K562 (cell line): ENCODE results near the gene EFCAB9.

Experiments
- CEBPB ChIP-seq: fragments of 450-650 bp; IDR thresholded peaks from 2 replicates; pipeline ENCODE4 v1.6.1; 2016; ENCODE audit warnings: missing genetic modification characterization, missing compliant biosample characterization
- EZH2 ChIP-seq: IDR thresholded peaks from 2 replicates; pipeline ENCODE4 v1.6.1; 2012; ENCODE audit warnings: low read depth, mild to moderate bottlenecking, inconsistent platforms, low read length, borderline replicate concordance
- TF ChIP-seq, protein P1 (sequence below): fragments of 200-800 bp; sonication (Bioruptor generic); IDR thresholded peaks from 2 replicates; pipeline ENCODE4 v1.6.1; 2016; ENCODE audit warnings: missing genetic modification characterization, missing compliant biosample characterization
- TF ChIP-seq, protein P2 (sequence below), 2 experiments: fragments of 450-650 bp in 1 of 2; sonication (generic) in 1 of 2; formaldehyde crosslinking; conservative IDR thresholded peaks; 2 replicates each; pipeline versions ENCODE4 v1.4.0 to v1.8.1; 2020 to 2022; ENCODE audit warnings: mild to moderate bottlenecking in 1 of 2, missing genetic modification reagents in 1 of 2
- TF ChIP-seq, protein P3 (sequence below), 3 experiments: IDR thresholded peaks in 2 of 3; conservative IDR thresholded peaks in 1 of 3; 2 replicates each; pipeline ENCODE4 v1.5.1; 2011 to 2012; ENCODE audit warnings: low read length in 3 of 3, mild to moderate bottlenecking in 3 of 3, control low read depth in 2 of 3, improper control_type of control experiment in 1 of 3, inconsistent platforms in 1 of 3, low read depth in 1 of 3, mixed read lengths in 1 of 3, moderate library complexity in 1 of 3; ENCODE audit not compliant: insufficient read depth in 2 of 3
- TF ChIP-seq, protein P4 (sequence below), 2 experiments: fragments of 450-650 bp; formaldehyde crosslinking in 1 of 2; IDR thresholded peaks; 2 replicates each; pipeline versions ENCODE4 v1.4.0 to v1.6.1; 2014 to 2020; ENCODE audit warnings: mild to moderate bottlenecking in 2 of 2, borderline replicate concordance in 1 of 2, low read depth in 1 of 2

DNA sequence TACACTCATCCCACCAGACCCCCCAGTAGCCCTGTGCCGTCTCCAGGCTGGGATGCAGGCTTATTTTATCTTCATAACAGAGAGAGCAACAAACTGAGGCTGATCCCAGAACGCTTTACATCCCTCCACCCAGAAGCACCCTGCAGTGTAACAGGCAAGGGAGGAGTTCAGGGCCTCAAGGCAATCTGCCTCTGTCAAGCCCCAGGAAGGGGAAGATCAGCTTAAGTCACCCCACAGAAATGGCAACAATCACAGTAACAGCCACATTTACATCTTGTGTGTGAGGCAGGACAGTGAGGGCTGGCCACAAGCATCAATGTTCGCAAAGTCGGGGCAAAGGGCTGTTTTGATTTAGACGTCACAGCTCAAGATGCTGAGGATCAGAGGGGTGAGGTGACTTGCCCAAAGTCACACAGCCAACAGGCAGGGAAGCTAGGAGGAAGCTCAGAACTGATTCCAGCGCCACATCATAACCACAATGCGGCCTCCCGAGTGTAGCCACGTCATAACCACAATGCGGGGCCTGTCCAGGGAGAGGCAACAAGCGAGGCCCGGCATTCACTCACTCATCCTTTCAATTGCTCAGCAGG is 20.3 kb upstream of the EFCAB9 start:
- TF ChIP-seq, protein P1, sequence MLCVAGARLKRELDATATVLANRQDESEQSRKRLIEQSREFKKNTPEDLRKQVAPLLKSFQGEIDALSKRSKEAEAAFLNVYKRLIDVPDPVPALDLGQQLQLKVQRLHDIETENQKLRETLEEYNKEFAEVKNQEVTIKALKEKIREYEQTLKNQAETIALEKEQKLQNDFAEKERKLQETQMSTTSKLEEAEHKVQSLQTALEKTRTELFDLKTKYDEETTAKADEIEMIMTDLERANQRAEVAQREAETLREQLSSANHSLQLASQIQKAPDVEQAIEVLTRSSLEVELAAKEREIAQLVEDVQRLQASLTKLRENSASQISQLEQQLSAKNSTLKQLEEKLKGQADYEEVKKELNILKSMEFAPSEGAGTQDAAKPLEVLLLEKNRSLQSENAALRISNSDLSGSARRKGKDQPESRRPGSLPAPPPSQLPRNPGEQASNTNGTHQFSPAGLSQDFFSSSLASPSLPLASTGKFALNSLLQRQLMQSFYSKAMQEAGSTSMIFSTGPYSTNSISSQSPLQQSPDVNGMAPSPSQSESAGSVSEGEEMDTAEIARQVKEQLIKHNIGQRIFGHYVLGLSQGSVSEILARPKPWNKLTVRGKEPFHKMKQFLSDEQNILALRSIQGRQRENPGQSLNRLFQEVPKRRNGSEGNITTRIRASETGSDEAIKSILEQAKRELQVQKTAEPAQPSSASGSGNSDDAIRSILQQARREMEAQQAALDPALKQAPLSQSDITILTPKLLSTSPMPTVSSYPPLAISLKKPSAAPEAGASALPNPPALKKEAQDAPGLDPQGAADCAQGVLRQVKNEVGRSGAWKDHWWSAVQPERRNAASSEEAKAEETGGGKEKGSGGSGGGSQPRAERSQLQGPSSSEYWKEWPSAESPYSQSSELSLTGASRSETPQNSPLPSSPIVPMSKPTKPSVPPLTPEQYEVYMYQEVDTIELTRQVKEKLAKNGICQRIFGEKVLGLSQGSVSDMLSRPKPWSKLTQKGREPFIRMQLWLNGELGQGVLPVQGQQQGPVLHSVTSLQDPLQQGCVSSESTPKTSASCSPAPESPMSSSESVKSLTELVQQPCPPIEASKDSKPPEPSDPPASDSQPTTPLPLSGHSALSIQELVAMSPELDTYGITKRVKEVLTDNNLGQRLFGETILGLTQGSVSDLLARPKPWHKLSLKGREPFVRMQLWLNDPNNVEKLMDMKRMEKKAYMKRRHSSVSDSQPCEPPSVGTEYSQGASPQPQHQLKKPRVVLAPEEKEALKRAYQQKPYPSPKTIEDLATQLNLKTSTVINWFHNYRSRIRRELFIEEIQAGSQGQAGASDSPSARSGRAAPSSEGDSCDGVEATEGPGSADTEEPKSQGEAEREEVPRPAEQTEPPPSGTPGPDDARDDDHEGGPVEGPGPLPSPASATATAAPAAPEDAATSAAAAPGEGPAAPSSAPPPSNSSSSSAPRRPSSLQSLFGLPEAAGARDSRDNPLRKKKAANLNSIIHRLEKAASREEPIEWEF (CRISPR knock-in tag) = no peak
- TF ChIP-seq, protein P2, sequence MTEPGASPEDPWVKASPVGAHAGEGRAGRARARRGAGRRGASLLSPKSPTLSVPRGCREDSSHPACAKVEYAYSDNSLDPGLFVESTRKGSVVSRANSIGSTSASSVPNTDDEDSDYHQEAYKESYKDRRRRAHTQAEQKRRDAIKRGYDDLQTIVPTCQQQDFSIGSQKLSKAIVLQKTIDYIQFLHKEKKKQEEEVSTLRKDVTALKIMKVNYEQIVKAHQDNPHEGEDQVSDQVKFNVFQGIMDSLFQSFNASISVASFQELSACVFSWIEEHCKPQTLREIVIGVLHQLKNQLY (CRISPR knock-in tag; conservative IDR thresholded peaks at IDR 0.05) = no peak
- TF ChIP-seq CEBPB (tag) (no peak), EZH2 (no peak)
- TF ChIP-seq, protein P3, sequence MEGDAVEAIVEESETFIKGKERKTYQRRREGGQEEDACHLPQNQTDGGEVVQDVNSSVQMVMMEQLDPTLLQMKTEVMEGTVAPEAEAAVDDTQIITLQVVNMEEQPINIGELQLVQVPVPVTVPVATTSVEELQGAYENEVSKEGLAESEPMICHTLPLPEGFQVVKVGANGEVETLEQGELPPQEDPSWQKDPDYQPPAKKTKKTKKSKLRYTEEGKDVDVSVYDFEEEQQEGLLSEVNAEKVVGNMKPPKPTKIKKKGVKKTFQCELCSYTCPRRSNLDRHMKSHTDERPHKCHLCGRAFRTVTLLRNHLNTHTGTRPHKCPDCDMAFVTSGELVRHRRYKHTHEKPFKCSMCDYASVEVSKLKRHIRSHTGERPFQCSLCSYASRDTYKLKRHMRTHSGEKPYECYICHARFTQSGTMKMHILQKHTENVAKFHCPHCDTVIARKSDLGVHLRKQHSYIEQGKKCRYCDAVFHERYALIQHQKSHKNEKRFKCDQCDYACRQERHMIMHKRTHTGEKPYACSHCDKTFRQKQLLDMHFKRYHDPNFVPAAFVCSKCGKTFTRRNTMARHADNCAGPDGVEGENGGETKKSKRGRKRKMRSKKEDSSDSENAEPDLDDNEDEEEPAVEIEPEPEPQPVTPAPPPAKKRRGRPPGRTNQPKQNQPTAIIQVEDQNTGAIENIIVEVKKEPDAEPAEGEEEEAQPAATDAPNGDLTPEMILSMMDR (IDR thresholded peaks at IDR 0.05 in 2 of 3, conservative IDR thresholded peaks at IDR 0.05 in 1 of 3; ENCODE audit: insufficient read depth in 2 of 3, low read depth in 1 of 3, low read length in 3 of 3) = no peak
- TF ChIP-seq, protein P4, sequence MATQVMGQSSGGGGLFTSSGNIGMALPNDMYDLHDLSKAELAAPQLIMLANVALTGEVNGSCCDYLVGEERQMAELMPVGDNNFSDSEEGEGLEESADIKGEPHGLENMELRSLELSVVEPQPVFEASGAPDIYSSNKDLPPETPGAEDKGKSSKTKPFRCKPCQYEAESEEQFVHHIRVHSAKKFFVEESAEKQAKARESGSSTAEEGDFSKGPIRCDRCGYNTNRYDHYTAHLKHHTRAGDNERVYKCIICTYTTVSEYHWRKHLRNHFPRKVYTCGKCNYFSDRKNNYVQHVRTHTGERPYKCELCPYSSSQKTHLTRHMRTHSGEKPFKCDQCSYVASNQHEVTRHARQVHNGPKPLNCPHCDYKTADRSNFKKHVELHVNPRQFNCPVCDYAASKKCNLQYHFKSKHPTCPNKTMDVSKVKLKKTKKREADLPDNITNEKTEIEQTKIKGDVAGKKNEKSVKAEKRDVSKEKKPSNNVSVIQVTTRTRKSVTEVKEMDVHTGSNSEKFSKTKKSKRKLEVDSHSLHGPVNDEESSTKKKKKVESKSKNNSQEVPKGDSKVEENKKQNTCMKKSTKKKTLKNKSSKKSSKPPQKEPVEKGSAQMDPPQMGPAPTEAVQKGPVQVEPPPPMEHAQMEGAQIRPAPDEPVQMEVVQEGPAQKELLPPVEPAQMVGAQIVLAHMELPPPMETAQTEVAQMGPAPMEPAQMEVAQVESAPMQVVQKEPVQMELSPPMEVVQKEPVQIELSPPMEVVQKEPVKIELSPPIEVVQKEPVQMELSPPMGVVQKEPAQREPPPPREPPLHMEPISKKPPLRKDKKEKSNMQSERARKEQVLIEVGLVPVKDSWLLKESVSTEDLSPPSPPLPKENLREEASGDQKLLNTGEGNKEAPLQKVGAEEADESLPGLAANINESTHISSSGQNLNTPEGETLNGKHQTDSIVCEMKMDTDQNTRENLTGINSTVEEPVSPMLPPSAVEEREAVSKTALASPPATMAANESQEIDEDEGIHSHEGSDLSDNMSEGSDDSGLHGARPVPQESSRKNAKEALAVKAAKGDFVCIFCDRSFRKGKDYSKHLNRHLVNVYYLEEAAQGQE (IDR thresholded peaks at IDR 0.05; ENCODE audit: borderline replicate concordance) = no peak
- TF ChIP-seq, protein P4 (CRISPR knock-in tag; IDR thresholded peaks at IDR 0.05; ENCODE audit: low read depth) = no peak
